Epithelial cell of proximal tubule (primary cell): Measurements from ENCODE around the gene ASTN2. TPM values are rescaled to one million over a fixed set of nuclear protein-coding genes. Genes with fewer than 3 reads are reported as not detected.
A peak's percentile ranks its signal among the peaks of the same experiment; 100 is the strongest.

ENCODE experiments used
- DNase-seq: peaks from one replicate; pipeline ENCODE4 v3.0.0-alpha.2; 2011; ENCODE audit warnings: low read depth
- H3K4me3 ChIP-seq: 2 replicates; pipeline ENCODE4 v1.5.1; 2011; ENCODE audit warnings: low read depth, mild to moderate bottlenecking, low read length
- CTCF ChIP-seq: conservative IDR thresholded peaks from 2 replicates; pipeline ENCODE4 v1.5.1; 2012; ENCODE audit warnings: low read depth, mild to moderate bottlenecking, low read length
- total RNA-seq: library from RNA; depleted of rRNA; stranded (reverse); fragments of >200 nt; gene quantifications from 2 replicates; pipeline ENCODE4 v1.2.3, GENCODE V29; 2015

The ASTN2 gene
- total RNA-seq, 1 donor from 2014 or later = 4.4 TPM

- no peak for DNase-seq
- no peak overlapping the region for H3K4me3 ChIP-seq
- no peak for TF ChIP-seq CTCF
Measured at GRCh38 chr9:116689486-116690032, 725.3 kb downstream of the ASTN2 start.

GRCh38 chr9:116688806-116689485 is 725.9 kb downstream of the ASTN2 start:
- H3K4me3 ChIP-seq = peak overlapping the region; percentile 66
- TF ChIP-seq CTCF = no peak
- no peak for DNase-seq

- no peak for TF ChIP-seq CTCF
- DNase-seq = no peak
- H3K4me3 ChIP-seq = peak overlapping the region; percentile 66
Measured at GRCh38 chr9:116687754-116688135, 727.1 kb downstream of the ASTN2 start.

- H3K4me3 ChIP-seq = peak within 1 kb of the TSS; percentile 66
- no peak for TF ChIP-seq CTCF
- no peak for DNase-seq
Measured at GRCh38 chr9:116687074-116687753, 727.6 kb downstream of the ASTN2 start, which contains the start of gene TRIM32. Gene TRIM32, plus strand, starts transcription at chr9:116687305. Its CDS starts 10,438 bp downstream, at chr9:116697743.

GRCh38 chr9:116686693-116687073 is 728.2 kb downstream of the ASTN2 start:
- DNase-seq = no peak
- no peak for TF ChIP-seq CTCF
- H3K4me3 ChIP-seq = peak overlapping the region; percentile 66

GRCh38 chr9:116686135-116686534 is 728.7 kb downstream of the ASTN2 start:
- no peak for DNase-seq
- no peak for TF ChIP-seq CTCF

More at GRCh38 chr9:116686135-116686534, 728.7 kb downstream of the ASTN2 start:
- peak overlapping the region; percentile 66 for H3K4me3 ChIP-seq
